K562 (cell line): Measurements from ENCODE around the gene NOX5. TPM values are rescaled to one million over a fixed set of nuclear protein-coding genes. Genes with fewer than 3 reads are reported as not detected.

Experiments used
- ATAC-seq: fragments of 200-7000 bp; cut with Tn5 transposase; 3 replicates; pipeline ENCODE4 v1.9.1; 2020; ENCODE audit warnings: moderate library complexity
- BruUV-seq: library from RNA; stranded (reverse); fragments of 400-500 nt; replicated peaks from 2 replicates; lab custom pipeline; 2021; lab: Mats Ljungman, UMichigan
- CTCF ChIA-PET: fragments of 300-600 bp; formaldehyde crosslinking; extraction: SDS; loops from one replicate; lab custom pipeline; 2021; ENCODE audit warnings: low intra/inter-chr PET ratio; lab: Yijun Ruan, JAX
- POLR2A ChIA-PET: fragments of 300-600, 350-650 bp; sonication (Branson Sonifier 250); formaldehyde crosslinking; extraction: SDS; loops from one replicate; lab custom pipeline; 2021; ENCODE audit warnings: antibody characterized with exemption, inconsistent platforms; lab: Yijun Ruan, JAX
- DNase-seq, 4 experiments: peaks; one replicate each; pipeline versions ENCODE4 v3.0.0 to v3.0.0-alpha.2; 2011 to 2018; ENCODE audit warnings: low spot score in 3 of 4, mixed read lengths in 3 of 4; ENCODE audit errors: extremely low read depth in 1 of 4
- FAIRE-seq: peaks from 2 replicates; lab custom pipeline; 2011; peaks lifted over from hg19 to GRCh38; lab: Jason Lieb, UNC
- H2AFZ ChIP-seq: 2 replicates; pipeline ENCODE4 v1.6.0; 2011; ENCODE audit warnings: low read depth, low read length, control low read depth, inconsistent platforms
- H3K27ac ChIP-seq: fragments of 200-600 bp; 3 replicates; pipeline ENCODE4 v1.8.0; 2011; ENCODE audit warnings: low read depth, mild to moderate bottlenecking, control low read depth, inconsistent platforms, low read length, moderate library complexity, mixed read lengths; ENCODE audit errors: extremely low read depth
- H3K27me3 ChIP-seq, 2 experiments: fragments of 300-600 bp in 1 of 2; 2 replicates in 1 of 2; 3 replicates in 1 of 2; pipeline versions ENCODE4 v1.6.0 to v1.8.0; 2011; ENCODE audit warnings: inconsistent platforms in 2 of 2, low read length in 2 of 2, mild to moderate bottlenecking in 1 of 2, mixed read lengths in 1 of 2, moderate library complexity in 1 of 2; ENCODE audit not compliant: control insufficient read depth in 2 of 2, insufficient read depth in 2 of 2
- H3K36me3 ChIP-seq: fragments of 300-600 bp; 3 replicates; pipeline ENCODE4 v1.8.0; 2011; ENCODE audit warnings: mild to moderate bottlenecking, low read length, inconsistent platforms; ENCODE audit not compliant: control insufficient read depth, insufficient read depth
- H3K4me1 ChIP-seq, 2 experiments: fragments of 200-600 bp in 1 of 2; replicated peaks in 1 of 2; 2 replicates in 1 of 2; 3 replicates in 1 of 2; pipeline versions ENCODE4 v1.5.1 to v1.8.0; 2011; ENCODE audit warnings: inconsistent platforms in 2 of 2, low read length in 2 of 2, mild to moderate bottlenecking in 1 of 2, mixed read lengths in 1 of 2, moderate library complexity in 1 of 2; ENCODE audit not compliant: control insufficient read depth in 2 of 2, insufficient read depth in 2 of 2
- H3K4me2 ChIP-seq: 2 replicates; pipeline ENCODE4 v1.6.1; 2011; ENCODE audit warnings: low read length, control low read depth, inconsistent platforms, mixed read lengths; ENCODE audit not compliant: insufficient read depth
- H3K4me3 ChIP-seq: fragments of 200-600 bp; sonication (generic), shearing (Covaris generic); 2 replicates; pipeline ENCODE4 v1.5.1; 2016; ENCODE audit warnings: control low read depth, inconsistent platforms
- H3K79me2 ChIP-seq: fragments of 200-600 bp; 3 replicates; pipeline ENCODE4 v1.8.0; 2011; ENCODE audit warnings: low read length, inconsistent platforms; ENCODE audit not compliant: control insufficient read depth, insufficient read depth
- H3K9ac ChIP-seq, 2 experiments: 2 replicates each; pipeline versions ENCODE4 v1.6.0 to v1.6.1; 2011; ENCODE audit warnings: low read depth in 2 of 2, low read length in 2 of 2, control low read depth in 1 of 2, inconsistent platforms in 1 of 2, mild to moderate bottlenecking in 1 of 2, mixed read lengths in 1 of 2; ENCODE audit not compliant: insufficient read depth in 1 of 2
- H3K9me1 ChIP-seq: one replicate; pipeline ENCODE4 v1.6.0; 2011; ENCODE audit warnings: inconsistent platforms, mild to moderate bottlenecking, low read length, moderate library complexity; ENCODE audit not compliant: control insufficient read depth, insufficient read depth
- H3K9me3 ChIP-seq: replicated peaks from 2 replicates; pipeline ENCODE4 v1.5.1; 2011; ENCODE audit warnings: low read depth, low read length, inconsistent platforms; ENCODE audit not compliant: control insufficient read depth, insufficient read depth
- H4K20me1 ChIP-seq: replicated peaks from 2 replicates; pipeline ENCODE4 v1.6.1; 2011; ENCODE audit warnings: low read length, inconsistent platforms, mixed read lengths; ENCODE audit not compliant: control insufficient read depth, insufficient read depth
- ADNP ChIP-seq: fragments of 200-800 bp; sonication (Bioruptor generic); IDR thresholded peaks from 2 replicates; pipeline ENCODE4 v1.6.1; 2016; ENCODE audit warnings: missing genetic modification characterization, missing compliant biosample characterization
- BRD4 ChIP-seq: fragments of 200-600 bp; sonication (generic); IDR thresholded peaks from 2 replicates; pipeline ENCODE4 v1.6.1; 2017; ENCODE audit warnings: inconsistent platforms
- HDAC3 ChIP-seq: fragments of 450-650 bp; IDR thresholded peaks from 2 replicates; pipeline ENCODE4 v1.6.1; 2018; ENCODE audit warnings: borderline replicate concordance, mild to moderate bottlenecking, moderate library complexity; ENCODE audit not compliant: partially characterized antibody
- HNRNPL ChIP-seq: fragments of 200-400 bp; formaldehyde crosslinking; IDR thresholded peaks from 2 replicates; pipeline ENCODE4 v1.6.1; 2017; ENCODE audit warnings: low read depth, mild to moderate bottlenecking, low read length
- NFXL1 ChIP-seq: fragments of 450-650 bp; formaldehyde crosslinking; IDR thresholded peaks from 2 replicates; pipeline ENCODE4 v1.4.0; 2021; ENCODE audit warnings: mild to moderate bottlenecking
- NR3C1 ChIP-seq: sonication (generic); formaldehyde crosslinking; IDR thresholded peaks from 2 replicates; pipeline ENCODE4 v1.8.1; 2022; ENCODE audit warnings: missing genetic modification reagents
- PHF20 ChIP-seq: fragments of 450-650 bp; IDR thresholded peaks from 2 replicates; pipeline ENCODE4 v1.6.1; 2018; ENCODE audit not compliant: partially characterized antibody
- ZNF444 ChIP-seq: fragments of 250-450 bp; sonication (Bioruptor Pico); IDR thresholded peaks from 2 replicates; pipeline ENCODE4 v1.4.0; 2020; ENCODE audit warnings: mild to moderate bottlenecking, moderate library complexity
- WGBS: fragments of 100-300 bp; shearing (Covaris generic); methylation state at CpG from one replicate; pipeline ENCODE4 v1.1.6; 2016; ENCODE audit warnings: low coverage, mixed read lengths; ENCODE audit not compliant: insufficient coverage; ENCODE audit errors: missing lambda C conversion rate; 5-methylcytosine and 5-hydroxymethylcytosine counted together
- in situ Hi-C: fragments of 300-500 bp; cut with MboI; formaldehyde crosslinking; loops from 4 replicates; pipeline ENCODE4 v1.15.0; 2018; ENCODE audit warnings: inconsistent platforms, mixed read lengths
- intact Hi-C: fragments of 100-400 bp; cut with micrococcal nuclease; formaldehyde crosslinking; loops from 2 replicates; pipeline ENCODE4 v1.14.2; 2022
- polyA plus RNA-seq, 8 experiments: library from polyadenylated mRNA; depleted of rRNA in 4 of 8; stranded (reverse) in 5 of 8; unstranded in 3 of 8; fragments of >200 nt; fragmentation: Nextera tagmentation in 2 of 8; fragmentation: Illumina TruSeq in 1 of 8; extraction: Ambion mirVana in 2 of 8; extraction: Trizol in 1 of 8; gene quantifications; 2 replicates each; pipeline versions ENCODE4 v1.2.1 to v1.2.3, GENCODE V29; 2011 to 2014; ENCODE audit warnings: inconsistent platforms in 1 of 8, missing spikeins in 1 of 8
- total RNA-seq, 7 experiments: library from RNA; depleted of rRNA in 6 of 7; stranded (reverse); fragments of >200 nt in 6 of 7; fragmentation: Illumina TruSeq in 2 of 7; extraction: Trizol in 2 of 7; gene quantifications; 2 replicates each; pipeline versions ENCODE4 v1.2.1 to v1.2.3, GENCODE V29; 2011 to 2021; ENCODE audit warnings: low replicate concordance in 1 of 7
- TF ChIP-seq, protein P1 (sequence below): fragments of 450-650 bp; IDR thresholded peaks from one replicate; pipeline ENCODE4 v1.6.1; 2018; ENCODE audit warnings: mild to moderate bottlenecking, moderate library complexity; ENCODE audit not compliant: partially characterized antibody
- TF ChIP-seq, protein P2 (sequence below): fragments of 450-650 bp; IDR thresholded peaks from 2 replicates; pipeline ENCODE4 v1.6.1; 2017; ENCODE audit warnings: antibody characterized with exemption
- TF ChIP-seq, protein P3 (sequence below): fragments of 450-650 bp; formaldehyde crosslinking; IDR thresholded peaks from 2 replicates; pipeline ENCODE4 v1.4.0; 2022; ENCODE audit warnings: missing genetic modification characterization
- TF ChIP-seq, protein P4 (sequence below): fragments of 200-400 bp; formaldehyde crosslinking; IDR thresholded peaks from 2 replicates; pipeline ENCODE4 v1.6.1; 2017; ENCODE audit warnings: mild to moderate bottlenecking, low read depth, low read length, moderate library complexity
- TF ChIP-seq, protein P5 (sequence below): fragments of 250-450 bp; sonication (Bioruptor Pico); IDR thresholded peaks from 2 replicates; pipeline ENCODE4 v1.4.0; 2020; ENCODE audit warnings: mild to moderate bottlenecking, moderate library complexity, borderline replicate concordance

NOX5 gene
- total and polyA plus RNA-seq, 9 of the 15 experiments (the other 6 are each of a cell fraction or from before 2014, with no cell fraction given) = 0.01 TPM; not detected in 8

DNA sequence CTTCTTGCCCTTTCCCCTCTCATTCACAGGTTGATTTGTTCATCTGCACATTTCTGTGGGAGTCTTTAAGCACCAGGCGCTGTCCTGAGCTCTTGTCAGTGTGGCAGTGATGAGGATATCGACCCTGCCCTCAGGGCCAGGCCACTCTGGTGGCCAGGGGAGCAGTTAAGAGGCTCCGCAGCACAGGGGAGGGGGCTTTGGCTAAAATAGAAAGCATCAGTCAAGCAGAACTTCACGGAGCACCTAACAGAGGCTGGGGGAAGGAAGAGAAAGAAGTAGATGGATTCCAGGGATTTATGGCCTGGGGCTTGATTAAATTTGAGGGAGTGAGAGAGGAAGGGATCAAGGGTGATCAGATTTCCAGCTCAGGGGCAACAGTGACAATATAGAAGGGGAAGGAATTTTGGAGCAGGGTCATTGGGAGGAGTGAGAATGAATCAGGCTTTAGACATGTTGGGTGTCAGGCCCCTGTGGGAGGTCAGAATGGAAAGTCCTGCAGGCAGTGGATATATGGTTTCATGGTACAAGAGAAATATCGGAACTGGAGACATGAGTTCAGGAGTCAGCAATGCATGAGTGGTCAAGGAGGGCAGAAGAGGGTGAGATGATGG, 73.0 kb downstream of the NOX5 start:
- WGBS = 0% methylated on average over 5 of the region's 5 CpGs
- POLR2A ChIA-PET = no interaction called here
- CTCF ChIA-PET = no interaction called here
- ATAC-seq (no peak), FAIRE-seq (no peak), DNase-seq (no peak)
- no peaks in the 10 kb centered on the region for H3K9me3 ChIP-seq
- no peaks in the 10 kb centered on the region for H3K9me1 ChIP-seq
- H3K4me2 ChIP-seq = no peak overlapping the region
- no peaks in the 10 kb centered on the region for H4K20me1 ChIP-seq
- no peak overlapping the region for H2AFZ ChIP-seq
- H3K27ac ChIP-seq = no peak overlapping the region
- intact Hi-C loops (no loop called here), in situ Hi-C loops (no loop called here)
- no peaks in the 10 kb centered on the region for H3K79me2 ChIP-seq
- no peaks in the 10 kb centered on the region for H3K36me3 ChIP-seq
- peaks cover 25 to 26% of the 10 kb centered on the region in 2 experiments for H3K27me3 ChIP-seq
- no peak overlapping the region for H3K9ac ChIP-seq
- BruUV-seq = no TSS peak
- peaks cover 0 to 8% of the 10 kb centered on the region in 2 experiments; a peak in 2 of 5 replicates for H3K4me1 ChIP-seq
- H3K4me3 ChIP-seq = no peak overlapping the region
- TF ChIP-seq BRD4 = no peak
- no peak for TF ChIP-seq HNRNPL
- TF ChIP-seq, protein P1, sequence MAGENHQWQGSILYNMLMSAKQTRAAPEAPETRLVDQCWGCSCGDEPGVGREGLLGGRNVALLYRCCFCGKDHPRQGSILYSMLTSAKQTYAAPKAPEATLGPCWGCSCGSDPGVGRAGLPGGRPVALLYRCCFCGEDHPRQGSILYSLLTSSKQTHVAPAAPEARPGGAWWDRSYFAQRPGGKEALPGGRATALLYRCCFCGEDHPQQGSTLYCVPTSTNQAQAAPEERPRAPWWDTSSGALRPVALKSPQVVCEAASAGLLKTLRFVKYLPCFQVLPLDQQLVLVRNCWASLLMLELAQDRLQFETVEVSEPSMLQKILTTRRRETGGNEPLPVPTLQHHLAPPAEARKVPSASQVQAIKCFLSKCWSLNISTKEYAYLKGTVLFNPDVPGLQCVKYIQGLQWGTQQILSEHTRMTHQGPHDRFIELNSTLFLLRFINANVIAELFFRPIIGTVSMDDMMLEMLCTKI = no peak
- TF ChIP-seq, protein P2, sequence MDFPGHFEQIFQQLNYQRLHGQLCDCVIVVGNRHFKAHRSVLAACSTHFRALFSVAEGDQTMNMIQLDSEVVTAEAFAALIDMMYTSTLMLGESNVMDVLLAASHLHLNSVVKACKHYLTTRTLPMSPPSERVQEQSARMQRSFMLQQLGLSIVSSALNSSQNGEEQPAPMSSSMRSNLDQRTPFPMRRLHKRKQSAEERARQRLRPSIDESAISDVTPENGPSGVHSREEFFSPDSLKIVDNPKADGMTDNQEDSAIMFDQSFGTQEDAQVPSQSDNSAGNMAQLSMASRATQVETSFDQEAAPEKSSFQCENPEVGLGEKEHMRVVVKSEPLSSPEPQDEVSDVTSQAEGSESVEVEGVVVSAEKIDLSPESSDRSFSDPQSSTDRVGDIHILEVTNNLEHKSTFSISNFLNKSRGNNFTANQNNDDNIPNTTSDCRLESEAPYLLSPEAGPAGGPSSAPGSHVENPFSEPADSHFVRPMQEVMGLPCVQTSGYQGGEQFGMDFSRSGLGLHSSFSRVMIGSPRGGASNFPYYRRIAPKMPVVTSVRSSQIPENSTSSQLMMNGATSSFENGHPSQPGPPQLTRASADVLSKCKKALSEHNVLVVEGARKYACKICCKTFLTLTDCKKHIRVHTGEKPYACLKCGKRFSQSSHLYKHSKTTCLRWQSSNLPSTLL = no peak
- no peak for TF ChIP-seq ADNP (tag)
- TF ChIP-seq, protein P3, sequence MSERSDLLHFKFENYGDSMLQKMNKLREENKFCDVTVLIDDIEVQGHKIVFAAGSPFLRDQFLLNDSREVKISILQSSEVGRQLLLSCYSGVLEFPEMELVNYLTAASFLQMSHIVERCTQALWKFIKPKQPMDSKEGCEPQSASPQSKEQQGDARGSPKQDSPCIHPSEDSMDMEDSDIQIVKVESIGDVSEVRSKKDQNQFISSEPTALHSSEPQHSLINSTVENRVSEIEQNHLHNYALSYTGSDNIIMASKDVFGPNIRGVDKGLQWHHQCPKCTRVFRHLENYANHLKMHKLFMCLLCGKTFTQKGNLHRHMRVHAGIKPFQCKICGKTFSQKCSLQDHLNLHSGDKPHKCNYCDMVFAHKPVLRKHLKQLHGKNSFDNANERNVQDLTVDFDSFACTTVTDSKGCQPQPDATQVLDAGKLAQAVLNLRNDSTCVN = no peak
- no peak for TF ChIP-seq HDAC3
- TF ChIP-seq ZNF444 = no peak
- TF ChIP-seq, protein P4, sequence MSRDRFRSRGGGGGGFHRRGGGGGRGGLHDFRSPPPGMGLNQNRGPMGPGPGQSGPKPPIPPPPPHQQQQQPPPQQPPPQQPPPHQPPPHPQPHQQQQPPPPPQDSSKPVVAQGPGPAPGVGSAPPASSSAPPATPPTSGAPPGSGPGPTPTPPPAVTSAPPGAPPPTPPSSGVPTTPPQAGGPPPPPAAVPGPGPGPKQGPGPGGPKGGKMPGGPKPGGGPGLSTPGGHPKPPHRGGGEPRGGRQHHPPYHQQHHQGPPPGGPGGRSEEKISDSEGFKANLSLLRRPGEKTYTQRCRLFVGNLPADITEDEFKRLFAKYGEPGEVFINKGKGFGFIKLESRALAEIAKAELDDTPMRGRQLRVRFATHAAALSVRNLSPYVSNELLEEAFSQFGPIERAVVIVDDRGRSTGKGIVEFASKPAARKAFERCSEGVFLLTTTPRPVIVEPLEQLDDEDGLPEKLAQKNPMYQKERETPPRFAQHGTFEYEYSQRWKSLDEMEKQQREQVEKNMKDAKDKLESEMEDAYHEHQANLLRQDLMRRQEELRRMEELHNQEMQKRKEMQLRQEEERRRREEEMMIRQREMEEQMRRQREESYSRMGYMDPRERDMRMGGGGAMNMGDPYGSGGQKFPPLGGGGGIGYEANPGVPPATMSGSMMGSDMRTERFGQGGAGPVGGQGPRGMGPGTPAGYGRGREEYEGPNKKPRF = no peak
- TF ChIP-seq, protein P5, sequence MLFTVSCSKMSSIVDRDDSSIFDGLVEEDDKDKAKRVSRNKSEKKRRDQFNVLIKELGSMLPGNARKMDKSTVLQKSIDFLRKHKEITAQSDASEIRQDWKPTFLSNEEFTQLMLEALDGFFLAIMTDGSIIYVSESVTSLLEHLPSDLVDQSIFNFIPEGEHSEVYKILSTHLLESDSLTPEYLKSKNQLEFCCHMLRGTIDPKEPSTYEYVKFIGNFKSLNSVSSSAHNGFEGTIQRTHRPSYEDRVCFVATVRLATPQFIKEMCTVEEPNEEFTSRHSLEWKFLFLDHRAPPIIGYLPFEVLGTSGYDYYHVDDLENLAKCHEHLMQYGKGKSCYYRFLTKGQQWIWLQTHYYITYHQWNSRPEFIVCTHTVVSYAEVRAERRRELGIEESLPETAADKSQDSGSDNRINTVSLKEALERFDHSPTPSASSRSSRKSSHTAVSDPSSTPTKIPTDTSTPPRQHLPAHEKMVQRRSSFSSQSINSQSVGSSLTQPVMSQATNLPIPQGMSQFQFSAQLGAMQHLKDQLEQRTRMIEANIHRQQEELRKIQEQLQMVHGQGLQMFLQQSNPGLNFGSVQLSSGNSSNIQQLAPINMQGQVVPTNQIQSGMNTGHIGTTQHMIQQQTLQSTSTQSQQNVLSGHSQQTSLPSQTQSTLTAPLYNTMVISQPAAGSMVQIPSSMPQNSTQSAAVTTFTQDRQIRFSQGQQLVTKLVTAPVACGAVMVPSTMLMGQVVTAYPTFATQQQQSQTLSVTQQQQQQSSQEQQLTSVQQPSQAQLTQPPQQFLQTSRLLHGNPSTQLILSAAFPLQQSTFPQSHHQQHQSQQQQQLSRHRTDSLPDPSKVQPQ (CRISPR knock-in tag) = no peak
- TF ChIP-seq NR3C1 (CRISPR knock-in tag) = no peak
- TF ChIP-seq NFXL1 (CRISPR knock-in tag) = no peak
- no peak for TF ChIP-seq PHF20
